GM19467 (cell line): Measurements from ENCODE around the gene CROCC2.

ENCODE experiments used
- ATAC-seq: cut with Tn5 transposase; IDR thresholded peaks from one replicate; pipeline ENCODE4 v1.9.1; 2021; ENCODE audit warnings: mild to moderate bottlenecking, moderate library complexity; ENCODE audit not compliant: unreplicated experiment

The CROCC2 gene

DNA sequence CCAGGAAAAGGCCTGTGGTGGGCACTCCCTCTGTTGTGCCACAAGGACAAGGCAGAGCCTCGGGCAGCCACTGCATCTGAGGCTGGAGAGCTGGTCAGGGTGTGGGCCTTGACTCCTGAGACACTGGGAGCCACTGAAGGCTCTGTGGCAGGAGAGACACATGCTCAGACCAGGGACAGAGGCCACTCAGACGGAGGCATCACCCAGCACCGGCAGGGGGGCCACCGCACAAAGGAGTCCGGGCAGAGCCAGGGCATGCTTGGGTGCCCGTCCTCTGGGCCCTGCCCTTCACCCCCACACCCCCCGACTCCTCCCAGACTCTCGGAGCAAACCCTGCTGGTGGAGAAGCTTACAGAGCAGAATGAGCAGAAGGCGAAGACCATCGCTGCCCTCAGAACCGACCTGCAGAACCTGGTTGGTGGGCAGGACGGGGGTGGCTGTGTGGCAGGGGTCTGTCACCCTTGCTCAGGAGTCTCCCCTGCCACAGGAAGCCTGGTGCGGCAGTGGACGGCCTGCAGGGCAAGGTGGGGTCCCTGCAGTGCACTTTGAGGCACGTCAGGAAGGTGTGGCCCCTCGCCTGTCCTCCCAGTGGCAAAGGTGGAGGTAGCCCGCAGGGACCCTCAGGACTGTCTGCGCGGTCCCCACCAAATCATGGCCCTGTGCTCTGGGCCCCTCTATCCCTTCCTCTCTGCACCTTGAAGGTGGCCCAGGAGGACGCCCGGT, 26.0 kb downstream of the CROCC2 start:
- ATAC-seq, result no peak

DNA sequence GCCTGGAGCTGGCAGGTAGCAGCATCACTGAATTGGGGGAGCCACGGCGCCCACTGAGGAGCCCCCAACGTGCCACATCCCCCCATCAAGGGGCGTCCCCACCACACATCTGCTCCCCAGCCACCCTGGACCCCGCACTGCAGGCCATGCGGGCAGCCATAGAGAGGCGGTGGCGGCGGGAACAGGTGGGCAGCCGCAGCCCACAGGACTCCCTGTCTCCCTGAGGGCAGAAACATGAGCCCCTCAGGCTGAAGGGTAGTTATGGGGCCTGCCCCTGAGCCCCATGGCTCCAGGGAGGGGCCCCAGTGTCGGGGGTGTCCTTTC, 26.6 kb downstream of the CROCC2 start:
- no peak for ATAC-seq

DNA sequence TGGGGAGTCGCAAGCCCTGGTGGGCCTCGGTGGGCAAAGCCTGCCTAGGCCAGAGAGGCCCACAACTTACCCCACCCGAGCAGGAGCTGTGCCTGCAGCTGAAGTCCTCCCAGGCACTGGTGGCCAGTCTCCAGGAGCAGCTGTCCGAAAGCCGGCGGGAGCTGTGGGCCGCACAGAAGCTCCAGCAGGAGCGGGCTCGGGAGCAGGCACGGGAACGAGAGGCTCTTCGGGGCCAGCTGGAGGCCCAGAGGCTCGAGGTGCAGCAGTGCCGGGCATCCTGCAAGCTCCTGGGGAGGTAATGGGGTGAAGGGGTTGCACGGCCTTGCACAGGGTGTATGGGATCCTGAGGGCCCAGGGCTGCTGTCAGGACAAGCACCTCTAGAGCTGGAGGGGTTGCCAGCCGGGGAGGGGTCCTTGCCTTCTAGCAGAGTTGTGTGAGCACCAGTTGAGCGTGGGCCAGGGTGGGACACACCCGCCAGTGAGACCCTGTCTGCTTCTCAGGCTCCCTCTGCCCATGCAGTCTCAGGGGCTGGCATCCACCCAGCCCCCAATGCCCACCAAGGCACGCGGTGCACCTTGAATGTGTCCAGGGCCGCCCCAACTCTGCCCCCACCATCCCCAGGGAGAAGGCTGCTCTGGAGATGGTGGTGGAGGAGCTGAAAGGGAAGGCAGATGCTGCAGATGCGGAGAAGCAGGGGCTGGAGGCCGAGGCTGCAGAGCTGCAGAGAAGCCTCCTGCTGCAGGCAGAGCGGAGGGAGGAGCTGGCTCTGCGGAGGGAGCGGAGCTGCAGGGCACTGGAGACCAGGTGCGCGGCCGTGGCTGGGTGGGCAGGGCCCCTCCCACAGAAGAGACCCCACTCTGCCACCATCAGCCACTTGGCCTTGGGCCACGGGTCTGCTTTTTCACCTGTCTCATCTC, 27.2 kb downstream of the CROCC2 start:
- ATAC-seq, result no peak

DNA sequence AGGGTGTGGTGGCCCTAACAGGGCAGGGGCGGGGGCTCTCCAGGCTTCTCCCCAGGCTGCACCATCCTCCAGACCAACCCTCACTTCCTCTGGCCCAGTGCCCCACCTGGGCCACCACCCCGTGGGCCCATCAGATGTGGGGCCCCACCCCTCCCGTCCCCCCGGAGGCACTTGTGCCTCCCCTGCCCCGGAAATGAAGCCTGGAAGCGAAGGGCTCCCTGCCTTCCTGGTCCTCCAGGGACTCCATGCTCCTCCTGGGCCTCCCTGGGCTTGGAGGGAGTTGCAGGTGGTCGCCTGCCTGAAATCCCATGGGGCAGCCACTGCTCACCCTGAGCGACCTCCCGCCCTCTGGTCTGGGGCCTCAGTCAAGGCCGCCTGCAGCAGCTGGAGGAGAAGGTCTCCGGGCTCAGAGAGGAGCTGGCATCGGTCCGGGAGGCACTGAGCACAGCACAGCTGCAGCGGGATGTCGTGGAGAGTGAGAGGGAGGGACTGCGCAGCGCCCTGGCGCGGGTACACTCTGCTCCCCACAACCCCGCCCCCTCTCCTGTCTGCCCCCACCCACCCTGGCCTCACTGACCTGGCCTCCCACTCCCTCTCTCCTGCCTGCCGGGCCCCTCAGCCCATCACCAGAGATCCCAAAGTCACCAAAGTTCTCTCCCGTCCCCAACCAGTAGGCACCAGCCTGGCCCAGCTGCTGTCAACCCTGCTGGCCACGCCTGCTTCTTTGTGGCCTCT, 28.0 kb downstream of the CROCC2 start:
- no peak for ATAC-seq

DNA sequence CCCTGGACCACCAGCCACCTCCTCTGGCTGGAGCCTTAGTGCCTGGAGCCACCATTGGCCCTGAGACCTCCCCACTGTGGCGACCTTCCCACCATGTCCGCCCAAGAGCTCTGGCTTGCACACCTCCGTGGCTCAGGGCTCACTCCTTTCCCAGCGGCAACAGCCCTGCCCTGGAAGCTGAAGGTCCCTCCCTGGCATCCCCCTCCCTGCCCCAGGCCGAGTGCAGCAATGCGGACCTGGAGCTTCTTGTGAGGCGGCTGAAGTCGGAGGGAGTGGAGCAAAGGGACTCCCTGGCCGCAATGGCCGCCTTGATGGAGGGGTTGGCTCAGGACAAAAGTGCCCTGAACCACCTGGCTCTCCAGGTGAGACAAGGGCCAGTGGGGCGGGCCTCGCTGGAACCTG, 28.6 kb downstream of the CROCC2 start:
- no peak for ATAC-seq

DNA sequence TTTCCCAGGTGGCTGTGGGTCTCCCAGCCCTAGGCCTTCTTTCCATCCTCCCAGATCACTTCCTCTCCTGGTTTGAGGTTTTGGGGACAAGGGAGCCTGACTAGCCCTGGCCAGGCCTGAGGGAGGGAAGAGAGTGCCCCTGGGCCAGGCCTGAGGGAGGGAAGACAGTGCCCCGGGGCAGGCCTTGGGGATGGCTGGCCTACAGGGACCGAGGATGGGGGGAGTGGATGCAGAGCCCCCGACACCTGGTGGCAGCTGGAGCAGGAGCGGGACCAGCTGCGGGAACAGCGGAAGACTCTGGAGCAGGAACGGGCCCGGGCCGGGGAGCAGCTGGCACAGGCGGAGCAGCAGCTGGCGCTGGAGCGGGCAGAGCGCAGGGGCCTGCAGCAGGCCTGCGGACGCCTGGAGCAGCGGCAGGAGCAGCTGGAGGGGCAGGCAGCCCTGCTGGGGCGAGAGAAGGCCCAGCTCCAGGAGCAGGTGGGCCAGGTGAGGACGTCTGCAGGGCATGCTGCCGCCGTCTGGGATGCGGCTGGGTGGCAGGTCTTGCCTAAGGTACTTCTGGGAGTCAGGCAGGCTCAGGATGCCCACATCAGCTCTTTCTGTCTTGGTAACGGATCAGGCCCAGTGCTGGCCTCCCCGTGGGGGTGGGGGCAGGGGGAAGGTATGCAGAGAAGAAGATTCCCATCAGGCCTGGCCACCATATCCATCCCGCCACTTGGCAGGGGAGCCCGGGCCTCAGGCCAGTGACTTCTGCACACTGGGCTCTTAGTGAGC, 29.2 kb downstream of the CROCC2 start:
- no peak for ATAC-seq

DNA sequence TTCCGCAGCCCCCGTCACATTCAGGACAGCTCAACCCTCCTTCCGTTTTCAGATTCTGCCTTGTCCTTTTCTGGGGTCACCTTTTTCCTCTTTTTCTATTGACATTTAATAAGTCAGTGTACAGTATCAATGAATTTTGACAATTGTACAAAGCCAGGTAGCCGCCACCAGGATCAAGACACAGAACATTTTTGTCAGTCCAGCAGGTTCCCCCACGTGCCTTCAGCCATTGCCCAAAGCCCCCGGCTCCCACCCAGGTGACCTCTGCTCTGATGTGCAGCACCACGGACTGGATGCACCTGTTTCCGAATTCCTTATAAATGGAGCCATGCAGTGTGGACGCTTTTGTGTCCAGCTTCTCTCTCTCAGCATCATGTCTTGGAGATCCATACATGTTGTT, 30.0 kb downstream of the CROCC2 start:
- ATAC-seq, result no peak

DNA sequence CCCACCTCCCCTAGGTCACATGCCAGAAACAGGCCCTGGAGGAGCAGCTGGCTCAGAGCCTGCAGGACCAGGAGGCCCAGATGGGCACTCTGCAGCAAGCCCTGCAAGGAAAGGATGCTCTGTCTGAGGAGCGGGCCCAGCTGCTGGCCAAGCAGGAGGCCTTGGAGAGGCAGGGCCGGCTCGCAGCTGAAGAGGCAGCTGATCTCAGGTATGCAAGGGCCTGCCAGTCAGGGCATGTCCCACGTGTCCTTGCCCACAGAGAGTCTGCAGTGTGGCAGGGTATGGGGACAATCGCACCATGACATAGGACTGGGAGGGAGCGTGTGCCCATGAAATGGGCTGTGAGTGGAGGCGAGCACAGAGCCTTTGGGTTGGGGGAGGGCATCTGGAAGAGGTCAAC, 39.9 kb downstream of the CROCC2 start:
- no peak for ATAC-seq

DNA sequence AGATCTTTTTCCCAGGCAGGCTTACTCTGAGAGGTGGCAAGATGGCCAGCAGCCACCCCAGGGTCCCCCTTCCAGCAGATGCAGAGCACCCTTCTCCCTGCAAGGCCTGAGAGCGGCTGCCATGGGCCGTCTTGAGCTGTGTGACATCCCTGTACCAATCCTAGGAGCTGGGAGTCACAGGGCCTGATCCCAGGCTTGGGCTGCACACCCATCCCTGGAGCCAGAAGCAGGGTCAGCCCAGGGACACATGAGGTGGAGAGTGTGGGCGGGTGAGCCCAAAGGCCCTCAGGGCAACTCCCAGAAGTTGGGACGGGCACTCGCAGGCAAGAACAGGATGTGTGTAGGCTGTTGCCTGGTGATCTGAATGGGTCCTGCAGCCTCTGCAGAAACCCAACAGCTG, 40.5 kb downstream of the CROCC2 start:
- no peak for ATAC-seq

DNA sequence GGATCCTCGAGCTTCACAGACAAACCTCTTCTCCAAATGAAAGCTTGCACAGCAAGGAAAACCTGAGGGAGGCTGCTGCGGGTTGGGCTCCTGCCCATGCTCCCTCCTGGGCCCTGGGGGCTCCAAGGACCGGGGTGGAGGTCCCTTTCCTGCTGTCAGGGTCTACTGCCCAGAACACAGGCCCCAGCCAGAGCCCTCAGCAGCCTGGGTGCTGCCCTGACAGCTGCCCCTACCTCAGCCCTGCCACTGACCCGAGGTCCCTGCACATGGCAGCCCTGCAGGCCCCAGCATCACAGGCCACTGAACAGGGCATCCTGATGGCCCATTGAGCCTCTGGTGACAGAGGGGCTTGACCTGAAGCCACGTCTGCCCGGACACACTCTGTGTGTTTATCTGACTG, 41.0 kb downstream of the CROCC2 start:
- ATAC-seq, result no peak

DNA sequence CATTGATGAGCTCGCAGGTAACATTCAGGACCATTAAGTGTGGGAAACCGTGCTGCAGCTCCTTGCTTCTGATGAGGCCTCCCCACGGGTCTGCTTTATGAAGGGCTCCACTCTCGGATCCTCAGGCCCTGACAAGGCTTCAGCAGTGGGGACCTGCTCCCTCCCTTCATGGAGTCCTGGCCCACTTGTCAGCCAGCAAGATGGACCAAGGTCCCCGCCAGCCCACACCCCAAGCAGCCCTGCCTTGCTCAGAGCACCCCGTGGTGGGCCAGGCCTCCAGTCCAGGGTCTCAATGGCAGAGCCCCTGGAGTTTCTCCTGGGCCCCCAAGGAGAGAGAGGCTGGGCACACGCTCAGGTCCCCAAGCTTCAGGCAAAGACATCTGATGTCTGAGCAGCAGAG, 41.5 kb downstream of the CROCC2 start:
- ATAC-seq, result no peak

DNA sequence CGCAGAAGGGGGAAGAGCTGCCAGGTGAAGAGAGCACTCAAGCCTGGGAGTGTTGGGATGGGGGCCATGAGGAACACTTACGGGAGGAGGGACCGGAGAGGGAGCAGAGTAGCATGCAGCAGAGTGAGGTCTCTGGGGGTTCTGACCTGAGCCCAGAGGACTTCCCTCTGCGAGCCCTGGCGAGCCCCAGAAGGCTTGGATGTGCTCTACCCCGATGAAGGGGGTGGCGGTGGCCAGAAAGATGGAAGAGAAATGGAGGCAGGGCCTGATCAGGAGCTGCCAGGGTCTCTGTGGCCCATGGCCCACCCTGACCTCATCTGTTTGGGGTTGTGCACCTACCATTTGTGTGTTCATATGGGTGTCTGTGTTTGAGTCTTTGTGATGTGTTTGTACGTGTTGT, 42.0 kb downstream of the CROCC2 start:
- ATAC-seq, result no peak

DNA sequence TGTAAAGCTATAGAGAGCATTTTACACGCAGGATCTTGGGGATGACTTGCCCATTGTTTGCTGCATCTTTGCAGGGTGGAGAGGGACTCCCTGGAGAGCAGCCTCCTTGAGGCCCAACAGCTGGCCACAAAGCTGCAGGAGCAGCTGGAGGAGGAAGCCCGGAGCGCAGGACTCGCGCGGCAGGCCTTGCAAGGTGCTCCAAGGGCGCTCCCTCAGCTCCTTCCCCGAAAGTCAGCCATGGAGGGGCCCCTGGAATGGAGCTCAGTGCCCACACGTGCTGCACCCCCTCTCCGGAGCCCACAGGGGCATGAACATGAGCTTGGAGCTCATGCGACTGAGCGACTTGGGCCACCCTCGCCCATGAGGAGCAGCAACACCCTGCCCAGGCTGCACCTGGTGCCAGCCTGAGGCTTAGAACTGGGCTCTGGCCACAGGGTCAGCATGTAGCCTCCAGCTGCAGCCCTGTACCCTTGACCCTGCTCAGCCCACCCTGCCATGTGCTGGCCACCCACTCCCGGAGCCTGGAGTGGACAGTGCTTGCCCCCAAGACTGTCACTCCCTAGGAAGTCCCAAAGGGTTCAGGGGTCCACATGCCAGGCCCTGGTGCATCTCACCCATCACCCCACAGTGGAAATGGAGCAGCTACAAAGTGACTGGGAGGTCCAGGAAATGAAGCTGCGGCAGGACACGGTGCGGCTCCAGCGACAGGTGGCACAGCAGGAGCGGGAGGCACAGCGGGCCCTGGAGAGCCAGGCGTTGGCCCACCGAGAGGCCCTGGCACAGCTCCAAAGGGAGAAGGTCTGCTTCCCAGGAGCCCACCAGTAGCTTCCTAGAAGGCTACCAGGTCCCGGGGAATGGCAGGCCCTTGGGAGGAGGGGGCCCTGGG, 43.0 kb downstream of the CROCC2 start:
- ATAC-seq, result no peak

DNA sequence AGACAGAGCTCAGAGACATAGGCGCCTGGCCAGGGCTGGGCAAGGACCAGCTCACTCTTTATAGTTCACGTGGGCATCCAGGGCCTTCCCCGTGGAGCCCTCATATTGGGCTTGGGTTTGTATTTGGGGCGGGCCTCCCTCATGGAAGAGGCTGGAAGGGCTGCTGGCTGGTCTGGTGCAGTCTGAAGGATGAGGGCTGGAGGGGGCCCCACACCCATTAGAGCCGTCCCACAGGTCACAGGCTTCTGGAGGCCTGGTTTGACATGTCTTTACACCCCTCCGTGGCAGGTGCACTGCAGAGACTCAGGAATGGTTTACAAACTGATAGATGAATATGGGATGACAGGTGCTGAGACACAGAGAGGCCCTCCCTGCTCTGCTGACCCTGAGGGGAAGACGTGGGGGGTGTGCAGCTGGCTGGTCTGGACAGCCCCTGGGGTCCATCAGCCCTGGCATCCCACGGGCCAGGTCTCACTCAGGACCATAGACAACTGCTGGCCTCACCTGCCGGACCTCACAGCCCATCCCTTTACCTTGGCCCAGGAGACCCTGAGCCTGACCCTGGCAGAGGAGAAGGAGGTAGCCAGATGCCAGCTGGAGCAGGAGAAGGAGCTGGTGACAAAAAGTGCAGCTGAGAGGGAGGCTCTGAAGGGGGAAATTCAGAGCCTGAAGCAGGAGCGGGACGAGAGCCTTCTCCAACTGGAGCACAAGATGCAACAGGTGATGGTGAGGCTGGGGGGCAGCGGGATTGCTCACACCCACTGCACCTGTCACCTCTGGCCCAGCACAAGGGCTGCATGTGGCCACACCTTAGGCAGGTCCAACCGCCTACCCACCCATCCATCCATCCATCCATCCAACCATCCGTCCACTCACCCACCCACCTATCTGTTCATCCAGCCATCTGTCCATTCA, 43.9 kb downstream of the CROCC2 start:
- no peak for ATAC-seq

DNA sequence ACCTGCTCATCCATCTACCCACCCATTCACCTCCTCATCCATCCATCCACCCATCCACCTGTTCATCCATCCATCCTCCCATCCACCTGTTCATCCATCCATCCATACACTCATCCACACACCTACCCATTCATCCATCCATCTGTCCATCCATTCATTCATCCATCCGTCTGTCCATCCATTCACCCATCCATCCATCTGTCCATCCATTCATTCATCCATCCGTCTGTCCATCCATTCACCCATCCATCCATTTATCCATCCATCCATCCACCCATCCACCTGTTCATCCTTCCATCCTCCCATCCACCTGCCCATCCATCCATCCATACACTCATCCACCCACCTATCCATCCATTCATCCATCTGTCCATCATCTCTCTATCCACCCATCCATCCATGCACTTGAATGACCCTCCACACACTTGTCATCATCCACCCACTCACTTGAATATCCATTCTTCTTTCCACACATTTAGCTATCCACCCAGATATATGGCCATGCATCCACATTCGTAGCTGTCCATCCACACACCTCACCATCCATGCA, 45.0 kb downstream of the CROCC2 start:
- no peak for ATAC-seq

DNA sequence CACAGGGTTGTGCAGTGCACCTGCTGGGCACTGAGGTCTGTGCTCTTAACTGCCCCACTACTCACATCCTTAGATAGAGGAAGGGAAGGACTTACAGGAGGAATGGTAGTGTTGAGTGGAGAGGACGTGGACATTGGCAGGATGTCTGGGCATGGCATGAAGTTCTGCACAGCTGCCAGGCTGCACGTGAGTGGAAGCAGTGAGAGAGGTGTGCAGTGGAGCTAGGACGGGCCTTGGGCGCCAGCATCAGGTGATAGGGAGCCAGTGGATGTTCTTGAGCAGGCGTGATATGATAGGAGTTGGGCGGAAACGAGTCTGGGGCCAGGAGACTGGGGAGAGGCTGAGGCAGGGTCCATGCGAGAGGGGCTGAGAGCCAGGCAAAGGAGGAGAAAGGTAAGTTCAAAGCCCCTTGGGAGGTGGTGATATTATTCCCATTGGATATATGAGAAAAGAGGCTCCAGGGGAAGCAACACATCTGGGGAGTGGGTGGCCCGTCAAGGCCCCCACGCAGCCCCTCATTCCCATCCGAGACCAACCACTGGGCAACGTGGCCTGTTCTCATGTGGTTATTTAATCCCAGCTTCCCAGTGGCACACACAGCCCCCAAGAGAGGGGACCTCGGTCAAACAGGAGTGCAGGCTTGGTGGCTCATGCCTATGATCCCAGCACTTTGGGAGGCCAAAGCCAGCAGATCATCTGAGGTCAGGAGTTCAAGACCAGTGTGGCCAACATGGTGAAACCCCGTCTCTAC, 46.5 kb downstream of the CROCC2 start:
- ATAC-seq, result no peak

DNA sequence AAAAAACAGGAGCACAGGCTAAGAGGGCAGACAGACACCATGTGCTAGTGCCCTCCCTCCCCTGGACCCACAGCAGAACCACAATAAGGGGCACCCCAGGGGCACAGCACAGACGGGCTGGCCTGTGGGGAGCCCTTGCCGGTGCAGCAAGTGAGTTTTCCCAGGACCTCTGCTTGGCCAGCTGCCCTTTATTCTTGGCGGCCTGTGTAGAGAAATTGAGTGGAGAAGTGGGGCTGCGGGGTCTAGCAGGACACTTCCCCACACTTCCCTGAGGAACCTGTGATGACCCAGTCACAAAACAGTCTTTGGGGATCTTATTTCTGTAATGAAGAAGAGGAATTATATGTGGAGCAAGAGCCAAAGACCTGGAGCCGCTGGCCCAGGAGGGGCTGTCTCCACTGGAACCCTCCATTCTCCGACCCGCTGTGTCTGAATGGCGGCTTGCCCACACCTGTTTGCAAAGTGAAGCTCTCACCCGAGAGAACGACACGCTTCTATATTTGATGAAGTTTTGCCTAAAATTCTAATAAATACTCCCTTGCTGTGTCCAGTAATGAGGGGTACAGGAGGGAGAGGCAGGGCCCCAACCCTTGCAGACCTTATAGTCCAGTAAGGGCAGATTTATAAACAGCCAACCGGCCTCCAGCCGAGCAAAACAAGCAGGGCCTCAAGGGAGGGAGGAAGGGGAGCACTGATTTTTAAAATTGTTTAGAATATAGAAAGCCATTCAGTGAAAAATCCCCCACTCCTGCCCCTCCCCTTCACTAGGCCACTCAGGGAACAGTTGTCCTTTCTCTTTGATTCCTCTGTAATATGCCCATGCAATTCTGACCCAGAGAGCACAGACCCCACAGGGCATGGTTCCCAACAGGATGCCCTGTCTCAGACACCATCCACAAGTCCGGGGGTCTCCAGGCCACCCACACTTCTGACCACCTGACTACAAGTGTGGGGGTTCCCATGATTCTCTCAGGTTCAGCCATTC, 47.6 kb downstream of the CROCC2 start:
- ATAC-seq, result no peak
